NCI-H2196 treated with DMSO at 0.1 percent for 48 hours (cell line): ENCODE data around the gene VCL.
"Not testable (repeated sequence)": the region's sequence is repeated elsewhere in the genome, so short reads cannot be mapped to it uniquely, and the experiment has no call there.

Experiments
- DNase-seq: peaks from one replicate; lab custom pipeline; 2025; ENCODE audit not compliant: unreplicated experiment; lab: John Stamatoyannopoulos, UW

VCL gene

GRCh38 chr10:74103560-74104258, 105.8 kb downstream of the VCL start:
- DNase-seq: no peak

- DNase-seq: no peak
Observed at GRCh38 chr10:74104480-74104879, 106.6 kb downstream of the VCL start.

GRCh38 chr10:74104996-74105395, 107.1 kb downstream of the VCL start:
- no peak for DNase-seq

- DNase-seq: no peak
Observed at GRCh38 chr10:74107391-74107790, 109.5 kb downstream of the VCL start.

GRCh38 chr10:74109452-74109851, 111.5 kb downstream of the VCL start:
- DNase-seq: no peak

- DNase-seq: no peak
Observed at GRCh38 chr10:74110120-74110519, 112.2 kb downstream of the VCL start.

- no peak for DNase-seq
Observed at GRCh38 chr10:74111799-74112198, 113.9 kb downstream of the VCL start.

GRCh38 chr10:74113546-74113945, 115.6 kb downstream of the VCL start:
- DNase-seq: no peak

- no peak for DNase-seq
Observed at GRCh38 chr10:74114041-74114448, 116.1 kb downstream of the VCL start.

- no peak for DNase-seq
Observed at GRCh38 chr10:74117738-74118137, 119.8 kb downstream of the VCL start.

GRCh38 chr10:74118804-74119203, 120.9 kb downstream of the VCL start:
- DNase-seq: no peak

- DNase-seq: no peak
Observed at GRCh38 chr10:74120911-74121310, 123.0 kb downstream of the VCL start.

GRCh38 chr10:74121368-74121767, 123.5 kb downstream of the VCL start:
- no peak for DNase-seq

- DNase-seq: no peak
Observed at GRCh38 chr10:74122060-74122459, 124.1 kb downstream of the VCL start.

- no peak for DNase-seq
Observed at GRCh38 chr10:74123081-74123480, 125.2 kb downstream of the VCL start.

- peak; percentile 59 for DNase-seq
Observed at GRCh38 chr10:74133923-74134820, 136.3 kb downstream of the VCL start.

GRCh38 chr10:74135452-74135851, 137.5 kb downstream of the VCL start:
- DNase-seq: no peak

- DNase-seq: no peak
Observed at GRCh38 chr10:74137992-74138391, 140.1 kb downstream of the VCL start.

GRCh38 chr10:74138596-74138995, 140.7 kb downstream of the VCL start:
- DNase-seq: not testable (repeated sequence)

- DNase-seq: no peak
Observed at GRCh38 chr10:74139981-74140380, 142.1 kb downstream of the VCL start.

- no peak for DNase-seq
Observed at GRCh38 chr10:74140553-74140952, 142.6 kb downstream of the VCL start.

- no peak for DNase-seq
Observed at GRCh38 chr10:74145133-74145532, 147.2 kb downstream of the VCL start.
